ENCODE data around the gene CLSTN2. TPM values are rescaled to one million over a fixed set of nuclear protein-coding genes. Genes with fewer than 3 reads are reported as not detected.

CLSTN2 gene
- total RNA-seq, 1 donor from 2014 or later = 143 TPM

- Mint-ChIP-seq H3K9me3 (ENCODE audit: unreplicated experiment) (peaks cover 13% of the 10 kb centered on the region), H3K27me3 (ENCODE audit: unreplicated experiment) (no peaks in the 10 kb centered on the region), H3K27ac (ENCODE audit: unreplicated experiment) (no peak overlapping the region), H3K4me1 (ENCODE audit: unreplicated experiment) (peaks cover 7% of the 10 kb centered on the region), H3K36me3 (ENCODE audit: unreplicated experiment) (peaks cover 13% of the 10 kb centered on the region), H3K4me3 (ENCODE audit: unreplicated experiment) (no peak overlapping the region)
- no peak for DNase-seq (ENCODE audit: extremely low spot score, unreplicated experiment)
- TF ChIP-seq, protein P1, sequence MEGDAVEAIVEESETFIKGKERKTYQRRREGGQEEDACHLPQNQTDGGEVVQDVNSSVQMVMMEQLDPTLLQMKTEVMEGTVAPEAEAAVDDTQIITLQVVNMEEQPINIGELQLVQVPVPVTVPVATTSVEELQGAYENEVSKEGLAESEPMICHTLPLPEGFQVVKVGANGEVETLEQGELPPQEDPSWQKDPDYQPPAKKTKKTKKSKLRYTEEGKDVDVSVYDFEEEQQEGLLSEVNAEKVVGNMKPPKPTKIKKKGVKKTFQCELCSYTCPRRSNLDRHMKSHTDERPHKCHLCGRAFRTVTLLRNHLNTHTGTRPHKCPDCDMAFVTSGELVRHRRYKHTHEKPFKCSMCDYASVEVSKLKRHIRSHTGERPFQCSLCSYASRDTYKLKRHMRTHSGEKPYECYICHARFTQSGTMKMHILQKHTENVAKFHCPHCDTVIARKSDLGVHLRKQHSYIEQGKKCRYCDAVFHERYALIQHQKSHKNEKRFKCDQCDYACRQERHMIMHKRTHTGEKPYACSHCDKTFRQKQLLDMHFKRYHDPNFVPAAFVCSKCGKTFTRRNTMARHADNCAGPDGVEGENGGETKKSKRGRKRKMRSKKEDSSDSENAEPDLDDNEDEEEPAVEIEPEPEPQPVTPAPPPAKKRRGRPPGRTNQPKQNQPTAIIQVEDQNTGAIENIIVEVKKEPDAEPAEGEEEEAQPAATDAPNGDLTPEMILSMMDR (IDR thresholded peaks at IDR 0.05) = no peak
Measured at GRCh38 chr3:140360332-140360731, 425.3 kb downstream of the CLSTN2 start.

DNA sequence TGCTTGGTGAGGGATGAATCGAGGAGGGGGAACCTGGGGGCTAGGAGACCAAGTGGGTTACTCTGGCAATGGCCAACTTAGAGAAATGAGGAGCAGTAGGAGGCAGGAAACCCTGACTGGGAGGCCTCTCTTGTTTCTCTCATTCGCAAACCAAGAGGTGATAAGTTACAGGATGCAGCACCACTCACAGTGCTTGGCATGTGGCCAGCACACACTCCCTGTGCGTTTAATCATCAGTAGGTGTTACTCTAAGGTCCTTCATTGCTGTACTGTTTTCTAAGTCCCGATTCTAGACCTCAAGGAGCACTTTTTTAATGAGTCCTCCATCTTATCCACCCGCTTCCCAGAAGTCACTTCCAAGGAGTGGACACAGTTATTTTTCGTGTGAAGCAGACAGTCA lies 428.8 kb downstream of the CLSTN2 start:
- DNase-seq (ENCODE audit: extremely low spot score, unreplicated experiment) = no peak
- Mint-ChIP-seq H3K27me3 (ENCODE audit: unreplicated experiment) (no peaks in the 10 kb centered on the region), H3K4me3 (ENCODE audit: unreplicated experiment) (no peak overlapping the region), H3K9me3 (ENCODE audit: unreplicated experiment) (peaks cover 13% of the 10 kb centered on the region), H3K4me1 (ENCODE audit: unreplicated experiment) (peaks cover 20% of the 10 kb centered on the region), H3K36me3 (ENCODE audit: unreplicated experiment) (peaks cover 15% of the 10 kb centered on the region), H3K27ac (ENCODE audit: unreplicated experiment) (no peak overlapping the region)
- TF ChIP-seq, protein P1 (IDR thresholded peaks at IDR 0.05) = no peak

- Mint-ChIP-seq H3K27ac (ENCODE audit: unreplicated experiment) (no peak overlapping the region), H3K36me3 (ENCODE audit: unreplicated experiment) (peaks cover 8% of the 10 kb centered on the region), H3K4me3 (ENCODE audit: unreplicated experiment) (no peak overlapping the region), H3K4me1 (ENCODE audit: unreplicated experiment) (peaks cover 26% of the 10 kb centered on the region), H3K27me3 (ENCODE audit: unreplicated experiment) (no peaks in the 10 kb centered on the region), H3K9me3 (ENCODE audit: unreplicated experiment) (peaks cover 13% of the 10 kb centered on the region)
- TF ChIP-seq, protein P1 (IDR thresholded peaks at IDR 0.05) = no peak
- DNase-seq (ENCODE audit: extremely low spot score, unreplicated experiment) = peak; percentile 79
Measured at GRCh38 chr3:140365872-140366697, 431.1 kb downstream of the CLSTN2 start.

DNA sequence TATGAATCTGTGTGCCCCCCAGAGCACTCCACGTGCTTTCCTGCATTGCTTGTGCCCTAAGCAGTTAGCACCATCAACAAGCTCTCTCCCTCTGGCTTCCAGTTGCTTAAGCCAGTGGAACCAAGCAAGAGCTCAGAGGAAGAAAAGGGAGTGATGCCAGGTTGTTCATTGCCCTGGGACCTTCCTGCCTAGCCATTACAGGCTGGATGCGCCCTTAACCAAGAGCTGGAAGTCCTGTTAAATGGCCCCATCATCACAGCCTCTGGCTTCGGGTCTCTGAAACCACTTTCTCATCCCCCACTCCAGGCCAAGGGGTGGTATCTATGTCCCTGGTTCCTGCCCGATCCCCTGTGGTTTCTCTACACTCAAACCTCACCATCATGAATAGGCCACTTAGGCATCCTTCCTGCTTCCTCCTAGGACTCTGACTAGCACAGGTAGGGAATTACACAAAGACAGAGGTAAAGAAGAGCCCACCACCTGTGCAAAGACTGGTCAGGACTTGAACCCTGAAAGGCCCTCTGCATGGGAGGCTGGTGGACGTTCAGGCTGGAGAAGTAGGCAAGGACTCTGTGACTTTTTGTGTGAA lies 433.3 kb downstream of the CLSTN2 start:
- H3K4me1 Mint-ChIP-seq (ENCODE audit: unreplicated experiment) = peaks cover 26% of the 10 kb centered on the region
- H3K27ac Mint-ChIP-seq (ENCODE audit: unreplicated experiment) = no peak overlapping the region
- no peak overlapping the region for H3K4me3 Mint-ChIP-seq (ENCODE audit: unreplicated experiment)
- H3K27me3 Mint-ChIP-seq (ENCODE audit: unreplicated experiment) = no peaks in the 10 kb centered on the region
- TF ChIP-seq, protein P1 (IDR thresholded peaks at IDR 0.05) = no peak
- DNase-seq (ENCODE audit: extremely low spot score, unreplicated experiment) = no peak
- H3K9me3 Mint-ChIP-seq (ENCODE audit: unreplicated experiment) = no peaks in the 10 kb centered on the region
- peaks cover 7% of the 10 kb centered on the region for H3K36me3 Mint-ChIP-seq (ENCODE audit: unreplicated experiment)

- Mint-ChIP-seq H3K4me1 (ENCODE audit: unreplicated experiment) (peaks cover 15% of the 10 kb centered on the region), H3K9me3 (ENCODE audit: unreplicated experiment) (no peaks in the 10 kb centered on the region), H3K4me3 (ENCODE audit: unreplicated experiment) (no peak overlapping the region), H3K27me3 (ENCODE audit: unreplicated experiment) (no peaks in the 10 kb centered on the region), H3K36me3 (ENCODE audit: unreplicated experiment) (peaks cover 10% of the 10 kb centered on the region), H3K27ac (ENCODE audit: unreplicated experiment) (no peak overlapping the region)
- no peak for DNase-seq (ENCODE audit: extremely low spot score, unreplicated experiment)
- TF ChIP-seq, protein P1 (IDR thresholded peaks at IDR 0.05) = no peak
Measured at GRCh38 chr3:140370686-140371085, 435.7 kb downstream of the CLSTN2 start.

Data from osteocyte (in vitro differentiated cells).